ENCODE results near the gene BMP8A. TPM values are rescaled to one million over a fixed set of nuclear protein-coding genes. Genes with fewer than 3 reads are reported as not detected.

BMP8A gene, protein sequence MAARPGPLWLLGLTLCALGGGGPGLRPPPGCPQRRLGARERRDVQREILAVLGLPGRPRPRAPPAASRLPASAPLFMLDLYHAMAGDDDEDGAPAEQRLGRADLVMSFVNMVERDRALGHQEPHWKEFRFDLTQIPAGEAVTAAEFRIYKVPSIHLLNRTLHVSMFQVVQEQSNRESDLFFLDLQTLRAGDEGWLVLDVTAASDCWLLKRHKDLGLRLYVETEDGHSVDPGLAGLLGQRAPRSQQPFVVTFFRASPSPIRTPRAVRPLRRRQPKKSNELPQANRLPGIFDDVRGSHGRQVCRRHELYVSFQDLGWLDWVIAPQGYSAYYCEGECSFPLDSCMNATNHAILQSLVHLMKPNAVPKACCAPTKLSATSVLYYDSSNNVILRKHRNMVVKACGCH
- total RNA-seq, result not detected in 2 replicates

GRCh38 chr1:39491146-39491921 is at the start of gene BMP8A:
TSS of gene BMP8A (plus strand) at chr1:39491636. CDS start at chr1:39491992, 356 bp downstream.

Other genes with a start within 250 kb of the BMP8A start
- 203 and 244 TPM in 2 replicates for gene PABPC4, start 85.2 kb downstream of the BMP8A start, total RNA-seq
- not detected in 2 replicates for gene HEYL, start 148.0 kb downstream of the BMP8A start, total RNA-seq
- not detected in 2 replicates for gene NT5C1A, start 180.5 kb downstream of the BMP8A start, total RNA-seq
- under 0.01 TPM in 1 of 2 replicates, not detected in the other for gene HPCAL4, start 199.8 kb downstream of the BMP8A start, total RNA-seq
- gene PPIE, start 247.2 kb downstream of the BMP8A start, total RNA-seq, result 34.4 and 42.9 TPM in 2 replicates

Measured in bronchial smooth muscle cell (primary cell).